T1000 (cell line): ENCODE data around the gene TRIAP1.
"Not testable (repeated sequence)": the region's sequence is repeated elsewhere in the genome, so short reads cannot be mapped to it uniquely, and the experiment has no call there.

Experiments
- DNase-seq: peaks from one replicate; lab custom pipeline; 2025; ENCODE audit warnings: mixed read lengths; lab: John Stamatoyannopoulos, UW

The TRIAP1 gene

GRCh38 chr12:120445911-120446843, at the start of gene TRIAP1, which contains the start of gene GATC:
Gene TRIAP1 (minus strand): TSS chr12:120446384. CDS start chr12:120446372, 12 bp downstream.
Gene GATC (plus strand): TSS chr12:120446444. CDS start chr12:120446481, 37 bp downstream.
- peak; percentile 50 for DNase-seq

GRCh38 chr12:120495186-120495730, 49.1 kb upstream of the TRIAP1 start:
- no peak for DNase-seq

- no peak for DNase-seq
Measured at GRCh38 chr12:120490833-120491512, 44.8 kb upstream of the TRIAP1 start.

GRCh38 chr12:120490325-120490724, 44.1 kb upstream of the TRIAP1 start:
- DNase-seq = no peak

GRCh38 chr12:120489018-120489417, 42.8 kb upstream of the TRIAP1 start:
- no peak for DNase-seq

GRCh38 chr12:120488057-120488640, 42.0 kb upstream of the TRIAP1 start:
- DNase-seq = no peak

GRCh38 chr12:120487552-120487951, 41.4 kb upstream of the TRIAP1 start:
- not testable (repeated sequence) for DNase-seq

GRCh38 chr12:120485961-120486881, 40.0 kb upstream of the TRIAP1 start:
- no peak for DNase-seq

GRCh38 chr12:120483621-120484020, 37.4 kb upstream of the TRIAP1 start:
- no peak for DNase-seq

GRCh38 chr12:120481022-120481767, 35.0 kb upstream of the TRIAP1 start:
- no peak for DNase-seq

GRCh38 chr12:120480211-120480610, 34.0 kb upstream of the TRIAP1 start:
- DNase-seq = no peak

GRCh38 chr12:120479458-120479857, 33.3 kb upstream of the TRIAP1 start:
- DNase-seq = no peak

- no peak for DNase-seq
Measured at GRCh38 chr12:120475643-120476042, 29.5 kb upstream of the TRIAP1 start.

- peak; percentile 22 for DNase-seq
Measured at GRCh38 chr12:120474616-120474960, 28.4 kb upstream of the TRIAP1 start.

GRCh38 chr12:120473807-120474615, 27.8 kb upstream of the TRIAP1 start:
- DNase-seq = no peak

- no peak for DNase-seq
Measured at GRCh38 chr12:120472521-120472920, 26.3 kb upstream of the TRIAP1 start.

- DNase-seq = no peak
Measured at GRCh38 chr12:120470150-120470784, 24.1 kb upstream of the TRIAP1 start.

- peak; percentile 94 for DNase-seq
Measured at GRCh38 chr12:120469450-120470149, 23.4 kb upstream of the TRIAP1 start, which contains the start of gene SRSF9. Gene SRSF9 (minus strand): TSS chr12:120469748. CDS start chr12:120469609, 139 bp downstream.
